K562 (cell line): ENCODE results near the gene TMEM63C. TPM values are rescaled to one million over a fixed set of nuclear protein-coding genes. Genes with fewer than 3 reads are reported as not detected.

ENCODE experiments used
- ATAC-seq: fragments of 200-7000 bp; cut with Tn5 transposase; 3 replicates; pipeline ENCODE4 v1.9.1; 2020; ENCODE audit warnings: moderate library complexity
- BruUV-seq: library from RNA; stranded (reverse); fragments of 400-500 nt; replicated peaks from 2 replicates; lab custom pipeline; 2021; lab: Mats Ljungman, UMichigan
- CTCF ChIA-PET: fragments of 300-600 bp; formaldehyde crosslinking; extraction: SDS; loops from one replicate; lab custom pipeline; 2021; ENCODE audit warnings: low intra/inter-chr PET ratio; lab: Yijun Ruan, JAX
- POLR2A ChIA-PET: fragments of 300-600, 350-650 bp; sonication (Branson Sonifier 250); formaldehyde crosslinking; extraction: SDS; loops from one replicate; lab custom pipeline; 2021; ENCODE audit warnings: antibody characterized with exemption, inconsistent platforms; lab: Yijun Ruan, JAX
- DNase-seq, 4 experiments: peaks; one replicate each; pipeline versions ENCODE4 v3.0.0 to v3.0.0-alpha.2; 2011 to 2018; ENCODE audit warnings: low spot score in 3 of 4, mixed read lengths in 3 of 4; ENCODE audit errors: extremely low read depth in 1 of 4
- FAIRE-seq: peaks from 2 replicates; lab custom pipeline; 2011; peaks lifted over from hg19 to GRCh38; lab: Jason Lieb, UNC
- H2AFZ ChIP-seq: 2 replicates; pipeline ENCODE4 v1.6.0; 2011; ENCODE audit warnings: low read depth, low read length, control low read depth, inconsistent platforms
- H3K27ac ChIP-seq: fragments of 200-600 bp; 3 replicates; pipeline ENCODE4 v1.8.0; 2011; ENCODE audit warnings: low read depth, mild to moderate bottlenecking, control low read depth, inconsistent platforms, low read length, moderate library complexity, mixed read lengths; ENCODE audit errors: extremely low read depth
- H3K27me3 ChIP-seq, 2 experiments: fragments of 300-600 bp in 1 of 2; 2 replicates in 1 of 2; 3 replicates in 1 of 2; pipeline versions ENCODE4 v1.6.0 to v1.8.0; 2011; ENCODE audit warnings: inconsistent platforms in 2 of 2, low read length in 2 of 2, mild to moderate bottlenecking in 1 of 2, mixed read lengths in 1 of 2, moderate library complexity in 1 of 2; ENCODE audit not compliant: control insufficient read depth in 2 of 2, insufficient read depth in 2 of 2
- H3K36me3 ChIP-seq: fragments of 300-600 bp; 3 replicates; pipeline ENCODE4 v1.8.0; 2011; ENCODE audit warnings: mild to moderate bottlenecking, low read length, inconsistent platforms; ENCODE audit not compliant: control insufficient read depth, insufficient read depth
- H3K4me1 ChIP-seq, 2 experiments: fragments of 200-600 bp in 1 of 2; replicated peaks in 1 of 2; 2 replicates in 1 of 2; 3 replicates in 1 of 2; pipeline versions ENCODE4 v1.5.1 to v1.8.0; 2011; ENCODE audit warnings: inconsistent platforms in 2 of 2, low read length in 2 of 2, mild to moderate bottlenecking in 1 of 2, mixed read lengths in 1 of 2, moderate library complexity in 1 of 2; ENCODE audit not compliant: control insufficient read depth in 2 of 2, insufficient read depth in 2 of 2
- H3K4me2 ChIP-seq: 2 replicates; pipeline ENCODE4 v1.6.1; 2011; ENCODE audit warnings: low read length, control low read depth, inconsistent platforms, mixed read lengths; ENCODE audit not compliant: insufficient read depth
- H3K4me3 ChIP-seq: fragments of 200-600 bp; sonication (generic), shearing (Covaris generic); 2 replicates; pipeline ENCODE4 v1.5.1; 2016; ENCODE audit warnings: control low read depth, inconsistent platforms
- H3K79me2 ChIP-seq: fragments of 200-600 bp; 3 replicates; pipeline ENCODE4 v1.8.0; 2011; ENCODE audit warnings: low read length, inconsistent platforms; ENCODE audit not compliant: control insufficient read depth, insufficient read depth
- H3K9ac ChIP-seq, 2 experiments: 2 replicates each; pipeline versions ENCODE4 v1.6.0 to v1.6.1; 2011; ENCODE audit warnings: low read depth in 2 of 2, low read length in 2 of 2, control low read depth in 1 of 2, inconsistent platforms in 1 of 2, mild to moderate bottlenecking in 1 of 2, mixed read lengths in 1 of 2; ENCODE audit not compliant: insufficient read depth in 1 of 2
- H3K9me1 ChIP-seq: one replicate; pipeline ENCODE4 v1.6.0; 2011; ENCODE audit warnings: inconsistent platforms, mild to moderate bottlenecking, low read length, moderate library complexity; ENCODE audit not compliant: control insufficient read depth, insufficient read depth
- H3K9me3 ChIP-seq: replicated peaks from 2 replicates; pipeline ENCODE4 v1.5.1; 2011; ENCODE audit warnings: low read depth, low read length, inconsistent platforms; ENCODE audit not compliant: control insufficient read depth, insufficient read depth
- H4K20me1 ChIP-seq: replicated peaks from 2 replicates; pipeline ENCODE4 v1.6.1; 2011; ENCODE audit warnings: low read length, inconsistent platforms, mixed read lengths; ENCODE audit not compliant: control insufficient read depth, insufficient read depth
- CHD4 ChIP-seq: fragments of 200-600 bp; sonication (generic); IDR thresholded peaks from 3 replicates; pipeline ENCODE4 v1.6.1; 2012; ENCODE audit warnings: low read depth, mild to moderate bottlenecking, mixed read lengths, low read length, inconsistent platforms; ENCODE audit not compliant: insufficient read depth, insufficient replicate concordance, poor library complexity, severe bottlenecking
- FOXK2 ChIP-seq, 2 experiments: fragments of 450-650 bp; IDR thresholded peaks in 1 of 2; conservative IDR thresholded peaks in 1 of 2; 2 replicates each; pipeline ENCODE4 v1.6.1; 2016; ENCODE audit warnings: low read depth in 2 of 2, mild to moderate bottlenecking in 1 of 2
- MCM7 ChIP-seq, 2 experiments: fragments of 450-650 bp; IDR thresholded peaks; 2 replicates each; pipeline ENCODE4 v1.6.1; 2016 to 2018
- ZNF174 ChIP-seq: fragments of 250-450 bp; sonication (Bioruptor Pico); IDR thresholded peaks from 2 replicates; pipeline ENCODE4 v1.4.0; 2020; ENCODE audit warnings: mild to moderate bottlenecking
- WGBS: fragments of 100-300 bp; shearing (Covaris generic); methylation state at CpG from one replicate; pipeline ENCODE4 v1.1.6; 2016; ENCODE audit warnings: low coverage, mixed read lengths; ENCODE audit not compliant: insufficient coverage; ENCODE audit errors: missing lambda C conversion rate; 5-methylcytosine and 5-hydroxymethylcytosine counted together
- in situ Hi-C: fragments of 300-500 bp; cut with MboI; formaldehyde crosslinking; loops from 4 replicates; pipeline ENCODE4 v1.15.0; 2018; ENCODE audit warnings: inconsistent platforms, mixed read lengths
- intact Hi-C: fragments of 100-400 bp; cut with micrococcal nuclease; formaldehyde crosslinking; loops from 2 replicates; pipeline ENCODE4 v1.14.2; 2022
- polyA plus RNA-seq, 8 experiments: library from polyadenylated mRNA; depleted of rRNA in 4 of 8; stranded (reverse) in 5 of 8; unstranded in 3 of 8; fragments of >200 nt; fragmentation: Nextera tagmentation in 2 of 8; fragmentation: Illumina TruSeq in 1 of 8; extraction: Ambion mirVana in 2 of 8; extraction: Trizol in 1 of 8; gene quantifications; 2 replicates each; pipeline versions ENCODE4 v1.2.1 to v1.2.3, GENCODE V29; 2011 to 2014; ENCODE audit warnings: inconsistent platforms in 1 of 8, missing spikeins in 1 of 8
- total RNA-seq, 7 experiments: library from RNA; depleted of rRNA in 6 of 7; stranded (reverse); fragments of >200 nt in 6 of 7; fragmentation: Illumina TruSeq in 2 of 7; extraction: Trizol in 2 of 7; gene quantifications; 2 replicates each; pipeline versions ENCODE4 v1.2.1 to v1.2.3, GENCODE V29; 2011 to 2021; ENCODE audit warnings: low replicate concordance in 1 of 7
- TF ChIP-seq, protein P1 (sequence below): sonication (generic); formaldehyde crosslinking; IDR thresholded peaks from 2 replicates; pipeline ENCODE4 v1.8.0; 2023; ENCODE audit warnings: mild to moderate bottlenecking, missing genetic modification reagents
- TF ChIP-seq, protein P2 (sequence below): fragments of 450-650 bp; formaldehyde crosslinking; IDR thresholded peaks from 2 replicates; pipeline ENCODE4 v1.4.0; 2020; ENCODE audit warnings: mild to moderate bottlenecking
- TF ChIP-seq, protein P3 (sequence below): sonication (generic); formaldehyde crosslinking; IDR thresholded peaks from 2 replicates; pipeline ENCODE4 v1.8.0; 2022; ENCODE audit warnings: missing genetic modification reagents, mild to moderate bottlenecking, borderline replicate concordance
- TF ChIP-seq, protein P4 (sequence below), 2 experiments: fragments of 450-650 bp; IDR thresholded peaks; 2 replicates each; pipeline ENCODE4 v1.6.1; 2018; ENCODE audit warnings: mild to moderate bottlenecking in 2 of 2, low read depth in 1 of 2; ENCODE audit not compliant: partially characterized antibody in 2 of 2

TMEM63C gene
- total and polyA plus RNA-seq, 9 of the 15 experiments (the other 6 are each of a cell fraction or from before 2014, with no cell fraction given): 0.07 TPM; not detected in 8

DNA sequence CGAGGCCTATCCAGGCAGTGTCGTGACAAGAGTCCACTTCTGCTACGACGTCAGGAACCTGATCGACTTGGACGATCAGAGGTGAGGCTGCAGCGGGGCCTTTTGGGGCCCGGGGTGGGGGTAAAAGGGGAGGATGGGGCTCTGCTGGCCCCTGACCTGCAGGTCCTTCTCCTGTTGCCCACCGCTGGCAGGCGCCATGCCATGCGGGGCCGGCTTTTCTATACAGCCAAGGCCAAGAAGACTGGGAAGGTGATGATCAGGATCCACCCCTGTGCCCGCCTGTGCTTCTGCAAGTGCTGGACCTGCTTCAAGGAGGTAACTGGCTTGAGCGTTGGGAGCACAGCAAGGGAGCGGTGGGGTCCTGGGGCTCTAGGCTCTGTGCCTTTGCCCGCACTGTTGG, 57.8 kb downstream of the TMEM63C start (continued):
- TF ChIP-seq, protein P1, sequence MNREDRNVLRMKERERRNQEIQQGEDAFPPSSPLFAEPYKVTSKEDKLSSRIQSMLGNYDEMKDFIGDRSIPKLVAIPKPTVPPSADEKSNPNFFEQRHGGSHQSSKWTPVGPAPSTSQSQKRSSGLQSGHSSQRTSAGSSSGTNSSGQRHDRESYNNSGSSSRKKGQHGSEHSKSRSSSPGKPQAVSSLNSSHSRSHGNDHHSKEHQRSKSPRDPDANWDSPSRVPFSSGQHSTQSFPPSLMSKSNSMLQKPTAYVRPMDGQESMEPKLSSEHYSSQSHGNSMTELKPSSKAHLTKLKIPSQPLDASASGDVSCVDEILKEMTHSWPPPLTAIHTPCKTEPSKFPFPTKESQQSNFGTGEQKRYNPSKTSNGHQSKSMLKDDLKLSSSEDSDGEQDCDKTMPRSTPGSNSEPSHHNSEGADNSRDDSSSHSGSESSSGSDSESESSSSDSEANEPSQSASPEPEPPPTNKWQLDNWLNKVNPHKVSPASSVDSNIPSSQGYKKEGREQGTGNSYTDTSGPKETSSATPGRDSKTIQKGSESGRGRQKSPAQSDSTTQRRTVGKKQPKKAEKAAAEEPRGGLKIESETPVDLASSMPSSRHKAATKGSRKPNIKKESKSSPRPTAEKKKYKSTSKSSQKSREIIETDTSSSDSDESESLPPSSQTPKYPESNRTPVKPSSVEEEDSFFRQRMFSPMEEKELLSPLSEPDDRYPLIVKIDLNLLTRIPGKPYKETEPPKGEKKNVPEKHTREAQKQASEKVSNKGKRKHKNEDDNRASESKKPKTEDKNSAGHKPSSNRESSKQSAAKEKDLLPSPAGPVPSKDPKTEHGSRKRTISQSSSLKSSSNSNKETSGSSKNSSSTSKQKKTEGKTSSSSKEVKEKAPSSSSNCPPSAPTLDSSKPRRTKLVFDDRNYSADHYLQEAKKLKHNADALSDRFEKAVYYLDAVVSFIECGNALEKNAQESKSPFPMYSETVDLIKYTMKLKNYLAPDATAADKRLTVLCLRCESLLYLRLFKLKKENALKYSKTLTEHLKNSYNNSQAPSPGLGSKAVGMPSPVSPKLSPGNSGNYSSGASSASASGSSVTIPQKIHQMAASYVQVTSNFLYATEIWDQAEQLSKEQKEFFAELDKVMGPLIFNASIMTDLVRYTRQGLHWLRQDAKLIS (CRISPR knock-in tag): no peak
- TF ChIP-seq MCM7 (IDR thresholded peaks at IDR 0.05): no peak
- no peak for TF ChIP-seq ZNF174
- TF ChIP-seq, protein P2, sequence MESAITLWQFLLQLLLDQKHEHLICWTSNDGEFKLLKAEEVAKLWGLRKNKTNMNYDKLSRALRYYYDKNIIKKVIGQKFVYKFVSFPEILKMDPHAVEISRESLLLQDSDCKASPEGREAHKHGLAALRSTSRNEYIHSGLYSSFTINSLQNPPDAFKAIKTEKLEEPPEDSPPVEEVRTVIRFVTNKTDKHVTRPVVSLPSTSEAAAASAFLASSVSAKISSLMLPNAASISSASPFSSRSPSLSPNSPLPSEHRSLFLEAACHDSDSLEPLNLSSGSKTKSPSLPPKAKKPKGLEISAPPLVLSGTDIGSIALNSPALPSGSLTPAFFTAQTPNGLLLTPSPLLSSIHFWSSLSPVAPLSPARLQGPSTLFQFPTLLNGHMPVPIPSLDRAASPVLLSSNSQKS: no peak

DNA sequence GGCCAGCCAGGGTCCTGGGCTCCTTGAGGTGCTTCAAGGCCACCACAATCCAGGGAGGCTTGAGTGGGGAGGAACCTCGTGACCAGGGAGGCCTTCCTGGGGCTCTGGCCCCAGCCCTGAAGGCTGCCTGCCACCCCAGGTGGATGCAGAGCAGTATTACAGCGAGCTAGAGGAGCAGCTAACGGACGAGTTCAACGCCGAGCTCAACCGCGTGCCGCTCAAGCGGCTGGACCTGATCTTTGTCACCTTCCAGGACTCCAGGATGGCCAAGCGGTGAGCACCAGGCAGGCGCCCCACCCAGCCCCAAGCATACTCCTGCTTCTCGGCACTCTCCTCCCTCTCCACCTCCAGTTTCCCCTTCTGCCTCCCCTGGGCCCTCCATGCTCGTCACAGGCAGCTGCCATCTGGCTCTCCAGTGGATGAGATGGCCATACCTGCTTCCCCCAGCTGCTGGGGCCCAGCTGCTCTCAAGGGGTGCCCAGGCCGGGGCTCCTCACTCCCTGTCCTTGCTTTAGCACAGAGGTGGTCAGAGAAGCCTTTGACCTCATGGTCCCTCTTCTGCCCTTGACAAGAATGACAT, 58.8 kb downstream of the TMEM63C start:
- Histone ChIP-seq H3K9ac (no peak overlapping the region; a peak in 1 of 4 replicates), H3K9me3 (no peaks in the 10 kb centered on the region), H3K36me3 (no peaks in the 10 kb centered on the region), H3K4me2 (no peak overlapping the region), H3K27me3 (peaks cover 0 to 12% of the 10 kb centered on the region in 2 experiments; a peak in 2 of 5 replicates), H3K4me3 (no peak overlapping the region), H3K4me1 (no peaks in the 10 kb centered on the region; a peak in 1 of 5 replicates), H3K27ac (no peak overlapping the region), H3K9me1 (no peaks in the 10 kb centered on the region), H3K79me2 (no peaks in the 10 kb centered on the region), H4K20me1 (no peaks in the 10 kb centered on the region), H2AFZ (no peak overlapping the region)
- no peak for FAIRE-seq
- no peak for DNase-seq
- no TSS peak for BruUV-seq
- POLR2A ChIA-PET: no interaction called here
- intact Hi-C loops (no loop called here), in situ Hi-C loops (no loop called here)
- CTCF ChIA-PET: no interaction called here
- peak; percentile 66 for ATAC-seq
- 2% methylated on average over 15 of the region's 15 CpGs for WGBS
- TF ChIP-seq, protein P3, sequence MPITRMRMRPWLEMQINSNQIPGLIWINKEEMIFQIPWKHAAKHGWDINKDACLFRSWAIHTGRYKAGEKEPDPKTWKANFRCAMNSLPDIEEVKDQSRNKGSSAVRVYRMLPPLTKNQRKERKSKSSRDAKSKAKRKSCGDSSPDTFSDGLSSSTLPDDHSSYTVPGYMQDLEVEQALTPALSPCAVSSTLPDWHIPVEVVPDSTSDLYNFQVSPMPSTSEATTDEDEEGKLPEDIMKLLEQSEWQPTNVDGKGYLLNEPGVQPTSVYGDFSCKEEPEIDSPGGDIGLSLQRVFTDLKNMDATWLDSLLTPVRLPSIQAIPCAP: no peak
- TF ChIP-seq, protein P4, sequence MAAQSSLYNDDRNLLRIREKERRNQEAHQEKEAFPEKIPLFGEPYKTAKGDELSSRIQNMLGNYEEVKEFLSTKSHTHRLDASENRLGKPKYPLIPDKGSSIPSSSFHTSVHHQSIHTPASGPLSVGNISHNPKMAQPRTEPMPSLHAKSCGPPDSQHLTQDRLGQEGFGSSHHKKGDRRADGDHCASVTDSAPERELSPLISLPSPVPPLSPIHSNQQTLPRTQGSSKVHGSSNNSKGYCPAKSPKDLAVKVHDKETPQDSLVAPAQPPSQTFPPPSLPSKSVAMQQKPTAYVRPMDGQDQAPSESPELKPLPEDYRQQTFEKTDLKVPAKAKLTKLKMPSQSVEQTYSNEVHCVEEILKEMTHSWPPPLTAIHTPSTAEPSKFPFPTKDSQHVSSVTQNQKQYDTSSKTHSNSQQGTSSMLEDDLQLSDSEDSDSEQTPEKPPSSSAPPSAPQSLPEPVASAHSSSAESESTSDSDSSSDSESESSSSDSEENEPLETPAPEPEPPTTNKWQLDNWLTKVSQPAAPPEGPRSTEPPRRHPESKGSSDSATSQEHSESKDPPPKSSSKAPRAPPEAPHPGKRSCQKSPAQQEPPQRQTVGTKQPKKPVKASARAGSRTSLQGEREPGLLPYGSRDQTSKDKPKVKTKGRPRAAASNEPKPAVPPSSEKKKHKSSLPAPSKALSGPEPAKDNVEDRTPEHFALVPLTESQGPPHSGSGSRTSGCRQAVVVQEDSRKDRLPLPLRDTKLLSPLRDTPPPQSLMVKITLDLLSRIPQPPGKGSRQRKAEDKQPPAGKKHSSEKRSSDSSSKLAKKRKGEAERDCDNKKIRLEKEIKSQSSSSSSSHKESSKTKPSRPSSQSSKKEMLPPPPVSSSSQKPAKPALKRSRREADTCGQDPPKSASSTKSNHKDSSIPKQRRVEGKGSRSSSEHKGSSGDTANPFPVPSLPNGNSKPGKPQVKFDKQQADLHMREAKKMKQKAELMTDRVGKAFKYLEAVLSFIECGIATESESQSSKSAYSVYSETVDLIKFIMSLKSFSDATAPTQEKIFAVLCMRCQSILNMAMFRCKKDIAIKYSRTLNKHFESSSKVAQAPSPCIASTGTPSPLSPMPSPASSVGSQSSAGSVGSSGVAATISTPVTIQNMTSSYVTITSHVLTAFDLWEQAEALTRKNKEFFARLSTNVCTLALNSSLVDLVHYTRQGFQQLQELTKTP (IDR thresholded peaks at IDR 0.05; ENCODE audit: low read depth in 1 of 2, partially characterized antibody in 2 of 2): no peak
- TF ChIP-seq FOXK2 (conservative IDR thresholded peaks at IDR 0.05 in 1 of 2, IDR thresholded peaks at IDR 0.05 in 1 of 2; ENCODE audit: low read depth in 2 of 2) (no peak), CHD4 (no peak), MCM7 (IDR thresholded peaks at IDR 0.05) (no peak)
